WTC11 (cell line): Measurements from ENCODE around the gene CLDN19. TPM values are rescaled to one million over a fixed set of nuclear protein-coding genes. Genes with fewer than 3 reads are reported as not detected.
A peak's percentile ranks its signal among the peaks of the same experiment; 100 is the strongest.

Experiments
- ATAC-seq: fragments of 200-7000 bp; cut with Tn5 transposase; 2 replicates; pipeline ENCODE4 v1.10.0; 2021; ENCODE audit warnings: mild to moderate bottlenecking, moderate library complexity
- CTCF ChIA-PET: fragments of 300-600 bp; sonication (Branson Sonifier 250); formaldehyde crosslinking; loops from one replicate; lab custom pipeline; 2021; ENCODE audit warnings: antibody characterized with exemption; lab: Charles Lee
- POLR2A ChIA-PET: fragments of 350-600 bp; sonication (Branson Sonifier 250); formaldehyde crosslinking; loops from one replicate; lab custom pipeline; 2021; ENCODE audit warnings: antibody characterized with exemption; lab: Charles Lee
- DNase-seq: peaks from one replicate; pipeline ENCODE4 v3.0.0; 2021; ENCODE audit warnings: low spot score
- H3K27ac Mint-ChIP-seq: 2 replicates; pipeline ENCODE4 v1.8.0; 2021; ENCODE audit warnings: mixed read lengths
- H3K27me3 Mint-ChIP-seq: 2 replicates; pipeline ENCODE4 v1.8.0; 2021; ENCODE audit warnings: low read depth, mild to moderate bottlenecking, moderate library complexity, mixed read lengths
- H3K36me3 Mint-ChIP-seq: 2 replicates; pipeline ENCODE4 v1.8.0; 2021; ENCODE audit warnings: mixed read lengths
- H3K4me1 Mint-ChIP-seq: 2 replicates; pipeline ENCODE4 v1.8.0; 2022; ENCODE audit warnings: mixed read lengths
- H3K4me3 Mint-ChIP-seq: 2 replicates; pipeline ENCODE4 v1.8.0; 2021; ENCODE audit warnings: mild to moderate bottlenecking, moderate library complexity, mixed read lengths
- H3K9me3 Mint-ChIP-seq: 2 replicates; pipeline ENCODE4 v1.8.0; 2021; ENCODE audit warnings: mixed read lengths
- CBFB ChIP-seq: sonication (generic); formaldehyde crosslinking; IDR thresholded peaks from 2 replicates; pipeline ENCODE4 v1.8.1; 2022; ENCODE audit warnings: mild to moderate bottlenecking, low read depth, missing genetic modification reagents
- EMX1 ChIP-seq: fragments of 250-450 bp; sonication (Bioruptor Pico); IDR thresholded peaks from 2 replicates; pipeline ENCODE4 v1.8.0; 2021; ENCODE audit warnings: mild to moderate bottlenecking
- FOXK1 ChIP-seq: sonication (generic); formaldehyde crosslinking; IDR thresholded peaks from 2 replicates; pipeline ENCODE4 v1.8.0; 2022; ENCODE audit warnings: mild to moderate bottlenecking, moderate library complexity, missing genetic modification reagents
- JAZF1 ChIP-seq: fragments of 250-450 bp; sonication (Bioruptor Pico); IDR thresholded peaks from 2 replicates; pipeline ENCODE4 v1.9.0; 2021; ENCODE audit warnings: moderate library complexity, mild to moderate bottlenecking, inconsistent platforms
- NFYB ChIP-seq: sonication (generic); formaldehyde crosslinking; conservative IDR thresholded peaks from 2 replicates; pipeline ENCODE4 v1.8.0; 2022; ENCODE audit warnings: low read depth, missing genetic modification reagents
- OVOL2 ChIP-seq: fragments of 250-450 bp; sonication (Bioruptor Pico); IDR thresholded peaks from 2 replicates; pipeline ENCODE4 v1.9.0; 2021; ENCODE audit warnings: mild to moderate bottlenecking, borderline replicate concordance
- RORB ChIP-seq: fragments of 250-450 bp; sonication (Bioruptor Pico); IDR thresholded peaks from 2 replicates; pipeline ENCODE4 v1.9.0; 2021; ENCODE audit warnings: mild to moderate bottlenecking
- SMAD3 ChIP-seq: sonication (generic); formaldehyde crosslinking; IDR thresholded peaks from 2 replicates; pipeline ENCODE4 v1.8.0; 2022; ENCODE audit warnings: missing genetic modification reagents, mild to moderate bottlenecking, borderline replicate concordance
- TCF7 ChIP-seq: sonication (generic); formaldehyde crosslinking; IDR thresholded peaks from 2 replicates; pipeline ENCODE4 v1.8.0; 2022; ENCODE audit warnings: mild to moderate bottlenecking, low read depth, missing genetic modification reagents, moderate library complexity
- TEAD1 ChIP-seq: sonication (generic); formaldehyde crosslinking; IDR thresholded peaks from 2 replicates; pipeline ENCODE4 v1.8.0; 2022; ENCODE audit warnings: mild to moderate bottlenecking, missing genetic modification reagents
- ZNF121 ChIP-seq: sonication (generic); formaldehyde crosslinking; IDR thresholded peaks from 2 replicates; pipeline ENCODE4 v1.8.0; 2023; ENCODE audit warnings: missing genetic modification reagents
- ZNF138 ChIP-seq: sonication (generic); formaldehyde crosslinking; conservative IDR thresholded peaks from 2 replicates; pipeline ENCODE4 v1.8.1; 2022; ENCODE audit warnings: mild to moderate bottlenecking, moderate library complexity, missing genetic modification reagents
- ZNF671 ChIP-seq: fragments of 250-450 bp; sonication (Bioruptor Pico); IDR thresholded peaks from 2 replicates; pipeline ENCODE4 v1.8.0; 2021; ENCODE audit warnings: mild to moderate bottlenecking
- total RNA-seq: library from RNA; stranded (reverse); gene quantifications from 3 replicates; pipeline ENCODE4 v1.2.3, GENCODE V29; 2021
- TF ChIP-seq, protein P1 (sequence below): sonication (generic); formaldehyde crosslinking; IDR thresholded peaks from 2 replicates; pipeline ENCODE4 v1.8.1; 2023; ENCODE audit warnings: mild to moderate bottlenecking, moderate library complexity, missing genetic modification reagents
- TF ChIP-seq, protein P2 (sequence below): fragments of 200-600 bp; IDR thresholded peaks from 2 replicates; pipeline ENCODE4 v1.8.0; 2022; ENCODE audit warnings: antibody characterized with exemption
- TF ChIP-seq, protein P3 (sequence below): sonication (generic); formaldehyde crosslinking; IDR thresholded peaks from 2 replicates; pipeline ENCODE4 v1.8.1; 2023; ENCODE audit warnings: mild to moderate bottlenecking, missing genetic modification reagents
- TF ChIP-seq, protein P4 (sequence below): sonication (generic); formaldehyde crosslinking; IDR thresholded peaks from 2 replicates; pipeline ENCODE4 v1.8.1; 2023; ENCODE audit warnings: mild to moderate bottlenecking, missing genetic modification reagents, moderate library complexity
- TF ChIP-seq, protein P5 (sequence below): sonication (generic); formaldehyde crosslinking; IDR thresholded peaks from 2 replicates; pipeline ENCODE4 v1.8.0; 2022; ENCODE audit warnings: missing genetic modification reagents
- TF ChIP-seq, protein P6 (sequence below): fragments of 250-450 bp; sonication (Bioruptor Pico); IDR thresholded peaks from 2 replicates; pipeline ENCODE4 v1.8.0; 2021; ENCODE audit warnings: mild to moderate bottlenecking
- TF ChIP-seq, protein P7 (sequence below): sonication (generic); formaldehyde crosslinking; IDR thresholded peaks from 2 replicates; pipeline ENCODE4 v1.8.1; 2022; ENCODE audit warnings: missing genetic modification reagents, borderline replicate concordance

Gene CLDN19
- total RNA-seq, 1 experiment from 2014 or later: 8.1 TPM

DNA sequence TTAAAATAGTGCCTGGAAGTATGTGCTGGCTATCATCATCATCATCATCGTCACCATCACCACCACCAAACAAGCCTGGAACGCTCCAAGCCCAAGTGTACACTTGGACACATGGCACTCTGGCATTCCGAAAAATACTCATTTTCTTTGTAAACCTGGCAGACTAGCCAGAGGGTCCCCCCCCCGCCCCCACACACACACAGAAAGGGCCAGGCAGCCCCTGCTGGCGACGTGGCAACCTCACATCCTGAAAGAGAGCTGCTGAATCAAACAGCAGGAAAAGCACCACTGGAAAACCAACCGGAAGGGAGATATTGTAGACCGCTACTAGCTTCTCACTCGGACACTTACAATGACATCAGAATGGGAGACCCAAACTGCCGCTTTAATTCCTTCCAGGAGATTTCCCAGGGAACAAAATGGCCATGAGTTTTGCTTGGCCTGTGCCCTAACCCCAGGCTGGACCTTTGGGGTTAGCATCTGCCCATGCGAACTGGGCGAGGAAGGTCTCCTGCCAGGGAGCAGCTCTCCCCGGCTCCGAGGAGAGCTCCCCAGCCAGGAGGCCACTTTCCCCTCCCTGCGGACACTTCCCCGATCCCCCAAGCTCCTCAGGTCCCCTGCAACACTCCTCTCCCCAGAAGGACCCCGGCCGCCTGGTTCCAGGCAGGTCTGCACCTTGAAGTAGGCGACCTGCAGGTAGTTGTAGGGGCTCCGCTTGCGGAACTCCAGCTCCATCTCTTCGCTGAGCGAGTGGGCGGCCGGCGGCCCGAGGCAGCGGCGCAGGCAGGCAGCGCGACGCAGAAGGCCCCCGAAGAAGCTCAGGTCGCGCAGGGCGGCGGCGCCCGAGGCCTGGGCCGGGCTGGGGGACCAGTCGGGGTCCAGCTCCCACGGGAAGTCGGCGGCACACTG, 26.1 kb upstream of the CLDN19 start:
- Mint-ChIP-seq H3K27me3 (no peaks in the 10 kb centered on the region), H3K4me1 (peaks cover 11% of the 10 kb centered on the region), H3K27ac (no peak overlapping the region; the same call in 1 of the 2 replicates), H3K36me3 (peaks cover 17% of the 10 kb centered on the region), H3K9me3 (no peaks in the 10 kb centered on the region), H3K4me3 (no peak overlapping the region; the same call in 1 of the 2 replicates)
- CTCF ChIA-PET: interaction anchor here (0.6 to 3.7 kb wide), 37 partner anchors 7 to 593 kb away, joined by 3 to 42 read pairs (median 4); partner anchors contain the start of genes CCDC30, CLDN19, ERMAP and PPIH
- DNase-seq (peak; percentile 47), ATAC-seq (peak; percentile 12)
- POLR2A ChIA-PET: interaction anchor here (0.5 to 2.9 kb wide), 18 partner anchors 9 to 432 kb away, joined by 3 to 11 read pairs (median 4); partner anchors contain the start of genes CLDN19, ERMAP, SVBP and YBX1
- TF ChIP-seq, protein P1, sequence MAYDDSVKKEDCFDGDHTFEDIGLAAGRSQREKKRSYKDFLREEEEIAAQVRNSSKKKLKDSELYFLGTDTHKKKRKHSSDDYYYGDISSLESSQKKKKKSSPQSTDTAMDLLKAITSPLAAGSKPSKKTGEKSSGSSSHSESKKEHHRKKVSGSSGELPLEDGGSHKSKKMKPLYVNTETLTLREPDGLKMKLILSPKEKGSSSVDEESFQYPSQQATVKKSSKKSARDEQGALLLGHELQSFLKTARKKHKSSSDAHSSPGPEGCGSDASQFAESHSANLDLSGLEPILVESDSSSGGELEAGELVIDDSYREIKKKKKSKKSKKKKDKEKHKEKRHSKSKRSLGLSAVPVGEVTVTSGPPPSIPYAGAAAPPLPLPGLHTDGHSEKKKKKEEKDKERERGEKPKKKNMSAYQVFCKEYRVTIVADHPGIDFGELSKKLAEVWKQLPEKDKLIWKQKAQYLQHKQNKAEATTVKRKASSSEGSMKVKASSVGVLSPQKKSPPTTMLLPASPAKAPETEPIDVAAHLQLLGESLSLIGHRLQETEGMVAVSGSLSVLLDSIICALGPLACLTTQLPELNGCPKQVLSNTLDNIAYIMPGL: peak; percentile 73
- TF ChIP-seq TCF7 (CRISPR knock-in tag) (no peak), RORB (CRISPR knock-in tag) (no peak), SMAD3 (CRISPR knock-in tag) (no peak), EMX1 (CRISPR knock-in tag) (no peak), ZNF121 (CRISPR knock-in tag) (no peak), ZNF671 (CRISPR knock-in tag) (no peak), JAZF1 (CRISPR knock-in tag) (no peak), CBFB (CRISPR knock-in tag) (no peak), NFYB (CRISPR knock-in tag) (no peak), FOXK1 (CRISPR knock-in tag) (0 out of 2 replicates have a peak, but pooled peaks have one; percentile 23), TEAD1 (CRISPR knock-in tag) (0 out of 2 replicates have a peak, but pooled peaks have one; percentile 44), OVOL2 (no peak), ZNF138 (CRISPR knock-in tag) (no peak)
- TF ChIP-seq, protein P2, sequence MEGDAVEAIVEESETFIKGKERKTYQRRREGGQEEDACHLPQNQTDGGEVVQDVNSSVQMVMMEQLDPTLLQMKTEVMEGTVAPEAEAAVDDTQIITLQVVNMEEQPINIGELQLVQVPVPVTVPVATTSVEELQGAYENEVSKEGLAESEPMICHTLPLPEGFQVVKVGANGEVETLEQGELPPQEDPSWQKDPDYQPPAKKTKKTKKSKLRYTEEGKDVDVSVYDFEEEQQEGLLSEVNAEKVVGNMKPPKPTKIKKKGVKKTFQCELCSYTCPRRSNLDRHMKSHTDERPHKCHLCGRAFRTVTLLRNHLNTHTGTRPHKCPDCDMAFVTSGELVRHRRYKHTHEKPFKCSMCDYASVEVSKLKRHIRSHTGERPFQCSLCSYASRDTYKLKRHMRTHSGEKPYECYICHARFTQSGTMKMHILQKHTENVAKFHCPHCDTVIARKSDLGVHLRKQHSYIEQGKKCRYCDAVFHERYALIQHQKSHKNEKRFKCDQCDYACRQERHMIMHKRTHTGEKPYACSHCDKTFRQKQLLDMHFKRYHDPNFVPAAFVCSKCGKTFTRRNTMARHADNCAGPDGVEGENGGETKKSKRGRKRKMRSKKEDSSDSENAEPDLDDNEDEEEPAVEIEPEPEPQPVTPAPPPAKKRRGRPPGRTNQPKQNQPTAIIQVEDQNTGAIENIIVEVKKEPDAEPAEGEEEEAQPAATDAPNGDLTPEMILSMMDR: no peak
- TF ChIP-seq, protein P3, sequence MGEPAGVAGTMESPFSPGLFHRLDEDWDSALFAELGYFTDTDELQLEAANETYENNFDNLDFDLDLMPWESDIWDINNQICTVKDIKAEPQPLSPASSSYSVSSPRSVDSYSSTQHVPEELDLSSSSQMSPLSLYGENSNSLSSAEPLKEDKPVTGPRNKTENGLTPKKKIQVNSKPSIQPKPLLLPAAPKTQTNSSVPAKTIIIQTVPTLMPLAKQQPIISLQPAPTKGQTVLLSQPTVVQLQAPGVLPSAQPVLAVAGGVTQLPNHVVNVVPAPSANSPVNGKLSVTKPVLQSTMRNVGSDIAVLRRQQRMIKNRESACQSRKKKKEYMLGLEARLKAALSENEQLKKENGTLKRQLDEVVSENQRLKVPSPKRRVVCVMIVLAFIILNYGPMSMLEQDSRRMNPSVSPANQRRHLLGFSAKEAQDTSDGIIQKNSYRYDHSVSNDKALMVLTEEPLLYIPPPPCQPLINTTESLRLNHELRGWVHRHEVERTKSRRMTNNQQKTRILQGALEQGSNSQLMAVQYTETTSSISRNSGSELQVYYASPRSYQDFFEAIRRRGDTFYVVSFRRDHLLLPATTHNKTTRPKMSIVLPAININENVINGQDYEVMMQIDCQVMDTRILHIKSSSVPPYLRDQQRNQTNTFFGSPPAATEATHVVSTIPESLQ: no peak
- TF ChIP-seq, protein P4, sequence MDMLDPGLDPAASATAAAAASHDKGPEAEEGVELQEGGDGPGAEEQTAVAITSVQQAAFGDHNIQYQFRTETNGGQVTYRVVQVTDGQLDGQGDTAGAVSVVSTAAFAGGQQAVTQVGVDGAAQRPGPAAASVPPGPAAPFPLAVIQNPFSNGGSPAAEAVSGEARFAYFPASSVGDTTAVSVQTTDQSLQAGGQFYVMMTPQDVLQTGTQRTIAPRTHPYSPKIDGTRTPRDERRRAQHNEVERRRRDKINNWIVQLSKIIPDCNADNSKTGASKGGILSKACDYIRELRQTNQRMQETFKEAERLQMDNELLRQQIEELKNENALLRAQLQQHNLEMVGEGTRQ: no peak
- TF ChIP-seq, protein P5, sequence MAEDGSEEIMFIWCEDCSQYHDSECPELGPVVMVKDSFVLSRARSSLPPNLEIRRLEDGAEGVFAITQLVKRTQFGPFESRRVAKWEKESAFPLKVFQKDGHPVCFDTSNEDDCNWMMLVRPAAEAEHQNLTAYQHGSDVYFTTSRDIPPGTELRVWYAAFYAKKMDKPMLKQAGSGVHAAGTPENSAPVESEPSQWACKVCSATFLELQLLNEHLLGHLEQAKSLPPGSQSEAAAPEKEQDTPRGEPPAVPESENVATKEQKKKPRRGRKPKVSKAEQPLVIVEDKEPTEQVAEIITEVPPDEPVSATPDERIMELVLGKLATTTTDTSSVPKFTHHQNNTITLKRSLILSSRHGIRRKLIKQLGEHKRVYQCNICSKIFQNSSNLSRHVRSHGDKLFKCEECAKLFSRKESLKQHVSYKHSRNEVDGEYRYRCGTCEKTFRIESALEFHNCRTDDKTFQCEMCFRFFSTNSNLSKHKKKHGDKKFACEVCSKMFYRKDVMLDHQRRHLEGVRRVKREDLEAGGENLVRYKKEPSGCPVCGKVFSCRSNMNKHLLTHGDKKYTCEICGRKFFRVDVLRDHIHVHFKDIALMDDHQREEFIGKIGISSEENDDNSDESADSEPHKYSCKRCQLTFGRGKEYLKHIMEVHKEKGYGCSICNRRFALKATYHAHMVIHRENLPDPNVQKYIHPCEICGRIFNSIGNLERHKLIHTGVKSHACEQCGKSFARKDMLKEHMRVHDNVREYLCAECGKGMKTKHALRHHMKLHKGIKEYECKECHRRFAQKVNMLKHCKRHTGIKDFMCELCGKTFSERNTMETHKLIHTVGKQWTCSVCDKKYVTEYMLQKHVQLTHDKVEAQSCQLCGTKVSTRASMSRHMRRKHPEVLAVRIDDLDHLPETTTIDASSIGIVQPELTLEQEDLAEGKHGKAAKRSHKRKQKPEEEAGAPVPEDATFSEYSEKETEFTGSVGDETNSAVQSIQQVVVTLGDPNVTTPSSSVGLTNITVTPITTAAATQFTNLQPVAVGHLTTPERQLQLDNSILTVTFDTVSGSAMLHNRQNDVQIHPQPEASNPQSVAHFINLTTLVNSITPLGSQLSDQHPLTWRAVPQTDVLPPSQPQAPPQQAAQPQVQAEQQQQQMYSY (CRISPR knock-in tag): peak; percentile 67
- TF ChIP-seq, protein P6, sequence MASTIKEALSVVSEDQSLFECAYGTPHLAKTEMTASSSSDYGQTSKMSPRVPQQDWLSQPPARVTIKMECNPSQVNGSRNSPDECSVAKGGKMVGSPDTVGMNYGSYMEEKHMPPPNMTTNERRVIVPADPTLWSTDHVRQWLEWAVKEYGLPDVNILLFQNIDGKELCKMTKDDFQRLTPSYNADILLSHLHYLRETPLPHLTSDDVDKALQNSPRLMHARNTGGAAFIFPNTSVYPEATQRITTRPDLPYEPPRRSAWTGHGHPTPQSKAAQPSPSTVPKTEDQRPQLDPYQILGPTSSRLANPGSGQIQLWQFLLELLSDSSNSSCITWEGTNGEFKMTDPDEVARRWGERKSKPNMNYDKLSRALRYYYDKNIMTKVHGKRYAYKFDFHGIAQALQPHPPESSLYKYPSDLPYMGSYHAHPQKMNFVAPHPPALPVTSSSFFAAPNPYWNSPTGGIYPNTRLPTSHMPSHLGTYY: no peak
- TF ChIP-seq, protein P7, sequence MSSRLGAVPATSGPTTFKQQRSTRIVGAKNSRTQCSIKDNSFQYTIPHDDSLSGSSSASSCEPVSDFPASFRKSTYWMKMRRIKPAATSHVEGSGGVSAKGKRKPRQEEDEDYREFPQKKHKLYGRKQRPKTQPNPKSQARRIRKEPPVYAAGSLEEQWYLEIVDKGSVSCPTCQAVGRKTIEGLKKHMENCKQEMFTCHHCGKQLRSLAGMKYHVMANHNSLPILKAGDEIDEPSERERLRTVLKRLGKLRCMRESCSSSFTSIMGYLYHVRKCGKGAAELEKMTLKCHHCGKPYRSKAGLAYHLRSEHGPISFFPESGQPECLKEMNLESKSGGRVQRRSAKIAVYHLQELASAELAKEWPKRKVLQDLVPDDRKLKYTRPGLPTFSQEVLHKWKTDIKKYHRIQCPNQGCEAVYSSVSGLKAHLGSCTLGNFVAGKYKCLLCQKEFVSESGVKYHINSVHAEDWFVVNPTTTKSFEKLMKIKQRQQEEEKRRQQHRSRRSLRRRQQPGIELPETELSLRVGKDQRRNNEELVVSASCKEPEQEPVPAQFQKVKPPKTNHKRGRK (CRISPR knock-in tag): no peak
